Upper lobe of left lung (tissue), 4 donors: Measurements from ENCODE around the gene LYPD5.

Source experiments
- EP300 ChIP-seq, 4 donors: sonication (generic); formaldehyde crosslinking; IDR thresholded peaks; one replicate each; pipeline ENCODE4 v1.5.1; 2017; ENCODE audit warnings: antibody characterized with exemption in 4 of 4, control low read depth in 2 of 4
- POLR2A ChIP-seq, 4 donors: fragments of 450-650 bp; IDR thresholded peaks; one replicate each; pipeline ENCODE4 v1.5.1; 2016 to 2017; ENCODE audit warnings: antibody characterized with exemption in 4 of 4, mild to moderate bottlenecking in 2 of 4
- POLR2AphosphoS5 ChIP-seq, 2 donors: sonication (generic); formaldehyde crosslinking; IDR thresholded peaks; one replicate each; pipeline ENCODE4 v1.5.1; 2017; ENCODE audit warnings: antibody characterized with exemption in 2 of 2
- TF ChIP-seq, protein P1 (sequence below), 6 experiments: fragments of 450-650 bp in 4 of 6; fragments of 200-600 bp in 2 of 6; sonication (generic) in 2 of 6; IDR thresholded peaks; one replicate each; pipeline ENCODE4 v1.5.1; 2016 to 2019; ENCODE audit warnings: antibody characterized with exemption in 6 of 6

DNA sequence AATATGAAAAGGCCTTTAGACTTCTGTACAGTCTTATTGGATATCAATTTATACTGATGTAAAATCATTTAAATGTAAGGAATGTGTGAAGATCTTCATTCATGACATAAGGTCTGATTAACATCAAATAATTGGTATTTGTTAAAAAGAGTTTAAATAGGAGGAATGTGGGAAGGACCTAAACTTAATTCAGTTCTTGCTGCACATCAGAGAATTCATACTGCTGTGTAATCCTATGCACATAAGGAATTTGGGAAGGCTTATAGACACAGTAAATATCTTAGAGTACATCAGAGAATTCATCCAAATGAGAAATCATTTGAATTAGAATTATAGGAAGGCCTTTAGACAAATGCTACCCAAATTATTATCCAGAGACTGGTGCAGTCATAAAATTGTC, 46.6 kb upstream of the LYPD5 start:
- TF ChIP-seq, protein P1, sequence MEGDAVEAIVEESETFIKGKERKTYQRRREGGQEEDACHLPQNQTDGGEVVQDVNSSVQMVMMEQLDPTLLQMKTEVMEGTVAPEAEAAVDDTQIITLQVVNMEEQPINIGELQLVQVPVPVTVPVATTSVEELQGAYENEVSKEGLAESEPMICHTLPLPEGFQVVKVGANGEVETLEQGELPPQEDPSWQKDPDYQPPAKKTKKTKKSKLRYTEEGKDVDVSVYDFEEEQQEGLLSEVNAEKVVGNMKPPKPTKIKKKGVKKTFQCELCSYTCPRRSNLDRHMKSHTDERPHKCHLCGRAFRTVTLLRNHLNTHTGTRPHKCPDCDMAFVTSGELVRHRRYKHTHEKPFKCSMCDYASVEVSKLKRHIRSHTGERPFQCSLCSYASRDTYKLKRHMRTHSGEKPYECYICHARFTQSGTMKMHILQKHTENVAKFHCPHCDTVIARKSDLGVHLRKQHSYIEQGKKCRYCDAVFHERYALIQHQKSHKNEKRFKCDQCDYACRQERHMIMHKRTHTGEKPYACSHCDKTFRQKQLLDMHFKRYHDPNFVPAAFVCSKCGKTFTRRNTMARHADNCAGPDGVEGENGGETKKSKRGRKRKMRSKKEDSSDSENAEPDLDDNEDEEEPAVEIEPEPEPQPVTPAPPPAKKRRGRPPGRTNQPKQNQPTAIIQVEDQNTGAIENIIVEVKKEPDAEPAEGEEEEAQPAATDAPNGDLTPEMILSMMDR (IDR thresholded peaks at IDR 0.05) = no peak
- no peak for TF ChIP-seq POLR2AphosphoS5 (IDR thresholded peaks at IDR 0.05)
- no peak for TF ChIP-seq POLR2A (IDR thresholded peaks at IDR 0.05)
- TF ChIP-seq EP300 (IDR thresholded peaks at IDR 0.05) = no peak
